ENCODE data around the gene SORBS2. TPM values are rescaled to one million over a fixed set of nuclear protein-coding genes. Genes with fewer than 3 reads are reported as not detected.

Gene SORBS2
- total RNA-seq, 1 experiment from 2014 or later, result 44.5 TPM

- POLR2A ChIA-PET, result no interaction called here
- Mint-ChIP-seq H3K36me3 (no peaks in the 10 kb centered on the region), H3K27ac (no peak overlapping the region), H3K9me3 (no peaks in the 10 kb centered on the region), H3K27me3 (ENCODE audit: low read depth) (peaks cover 25% of the 10 kb centered on the region), H3K4me1 (peaks cover 39% of the 10 kb centered on the region), H3K4me3 (no peak overlapping the region)
- TF ChIP-seq ZBTB21 (CRISPR knock-in tag; IDR thresholded peaks at IDR 0.05; ENCODE audit: borderline replicate concordance), result no peak
- TF ChIP-seq GABPB1 (CRISPR knock-in tag; IDR thresholded peaks at IDR 0.05), result peak; percentile 85
- CTCF ChIA-PET, result no interaction called here
- no peak for DNase-seq (ENCODE audit: low spot score)
- no peak for ATAC-seq
Measured at GRCh38 chr4:185591679-185592141, 220.3 kb downstream of the SORBS2 start.

- DNase-seq (ENCODE audit: low spot score), result no peak
- Mint-ChIP-seq H3K36me3 (no peaks in the 10 kb centered on the region), H3K4me3 (no peak overlapping the region), H3K27me3 (ENCODE audit: low read depth) (peaks cover 27% of the 10 kb centered on the region), H3K9me3 (no peaks in the 10 kb centered on the region), H3K27ac (no peak overlapping the region), H3K4me1 (peaks cover 45% of the 10 kb centered on the region)
- TF ChIP-seq RORB (CRISPR knock-in tag; IDR thresholded peaks at IDR 0.05), result no peak
- TF ChIP-seq SMAD4 (CRISPR knock-in tag; IDR thresholded peaks at IDR 0.05), result no peak
- no peak for TF ChIP-seq E2F1 (CRISPR knock-in tag; IDR thresholded peaks at IDR 0.05)
- TF ChIP-seq SP1 (CRISPR knock-in tag; conservative IDR thresholded peaks at IDR 0.05), result no peak
- no peak for TF ChIP-seq PREB (CRISPR knock-in tag; IDR thresholded peaks at IDR 0.05; ENCODE audit: borderline replicate concordance)
- TF ChIP-seq ZNF671 (CRISPR knock-in tag; IDR thresholded peaks at IDR 0.05), result no peak
- no peak for TF ChIP-seq TEAD1 (CRISPR knock-in tag; IDR thresholded peaks at IDR 0.05)
- TF ChIP-seq FOXP1 (CRISPR knock-in tag; IDR thresholded peaks at IDR 0.05; ENCODE audit: borderline replicate concordance), result no peak
- no peak for TF ChIP-seq ZBTB43 (CRISPR knock-in tag; IDR thresholded peaks at IDR 0.05)
- no peak for TF ChIP-seq ESRRA (CRISPR knock-in tag; IDR thresholded peaks at IDR 0.05; ENCODE audit: borderline replicate concordance)
- no peak for TF ChIP-seq PRDM15 (CRISPR knock-in tag; IDR thresholded peaks at IDR 0.05)
- no peak for TF ChIP-seq ZNF512 (CRISPR knock-in tag; IDR thresholded peaks at IDR 0.05; ENCODE audit: borderline replicate concordance)
- no peak for TF ChIP-seq OVOL2 (CRISPR knock-in tag; IDR thresholded peaks at IDR 0.05; ENCODE audit: borderline replicate concordance)
- TF ChIP-seq ZBTB21 (CRISPR knock-in tag; IDR thresholded peaks at IDR 0.05; ENCODE audit: borderline replicate concordance), result no peak
- no peak for TF ChIP-seq MAX (CRISPR knock-in tag; IDR thresholded peaks at IDR 0.05)
- no peak for TF ChIP-seq ERG (CRISPR knock-in tag; IDR thresholded peaks at IDR 0.05)
- TF ChIP-seq ETV6 (CRISPR knock-in tag; IDR thresholded peaks at IDR 0.05), result no peak
- ChIA-PET POLR2A (no interaction called here), CTCF (no interaction called here)
- no peak for ATAC-seq
Measured at GRCh38 chr4:185590982-185591381, 221.0 kb downstream of the SORBS2 start.

Data from WTC11 (cell line).